DMS114 treated with DMSO at 0.1 percent for 48 hours (cell line): ENCODE data around the gene WDR11.

Experiments used
- DNase-seq: peaks from one replicate; lab custom pipeline; 2025; ENCODE audit not compliant: unreplicated experiment; lab: John Stamatoyannopoulos, UW

WDR11 gene, protein sequence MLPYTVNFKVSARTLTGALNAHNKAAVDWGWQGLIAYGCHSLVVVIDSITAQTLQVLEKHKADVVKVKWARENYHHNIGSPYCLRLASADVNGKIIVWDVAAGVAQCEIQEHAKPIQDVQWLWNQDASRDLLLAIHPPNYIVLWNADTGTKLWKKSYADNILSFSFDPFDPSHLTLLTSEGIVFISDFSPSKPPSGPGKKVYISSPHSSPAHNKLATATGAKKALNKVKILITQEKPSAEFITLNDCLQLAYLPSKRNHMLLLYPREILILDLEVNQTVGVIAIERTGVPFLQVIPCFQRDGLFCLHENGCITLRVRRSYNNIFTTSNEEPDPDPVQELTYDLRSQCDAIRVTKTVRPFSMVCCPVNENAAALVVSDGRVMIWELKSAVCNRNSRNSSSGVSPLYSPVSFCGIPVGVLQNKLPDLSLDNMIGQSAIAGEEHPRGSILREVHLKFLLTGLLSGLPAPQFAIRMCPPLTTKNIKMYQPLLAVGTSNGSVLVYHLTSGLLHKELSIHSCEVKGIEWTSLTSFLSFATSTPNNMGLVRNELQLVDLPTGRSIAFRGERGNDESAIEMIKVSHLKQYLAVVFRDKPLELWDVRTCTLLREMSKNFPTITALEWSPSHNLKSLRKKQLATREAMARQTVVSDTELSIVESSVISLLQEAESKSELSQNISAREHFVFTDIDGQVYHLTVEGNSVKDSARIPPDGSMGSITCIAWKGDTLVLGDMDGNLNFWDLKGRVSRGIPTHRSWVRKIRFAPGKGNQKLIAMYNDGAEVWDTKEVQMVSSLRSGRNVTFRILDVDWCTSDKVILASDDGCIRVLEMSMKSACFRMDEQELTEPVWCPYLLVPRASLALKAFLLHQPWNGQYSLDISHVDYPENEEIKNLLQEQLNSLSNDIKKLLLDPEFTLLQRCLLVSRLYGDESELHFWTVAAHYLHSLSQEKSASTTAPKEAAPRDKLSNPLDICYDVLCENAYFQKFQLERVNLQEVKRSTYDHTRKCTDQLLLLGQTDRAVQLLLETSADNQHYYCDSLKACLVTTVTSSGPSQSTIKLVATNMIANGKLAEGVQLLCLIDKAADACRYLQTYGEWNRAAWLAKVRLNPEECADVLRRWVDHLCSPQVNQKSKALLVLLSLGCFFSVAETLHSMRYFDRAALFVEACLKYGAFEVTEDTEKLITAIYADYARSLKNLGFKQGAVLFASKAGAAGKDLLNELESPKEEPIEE

DNA sequence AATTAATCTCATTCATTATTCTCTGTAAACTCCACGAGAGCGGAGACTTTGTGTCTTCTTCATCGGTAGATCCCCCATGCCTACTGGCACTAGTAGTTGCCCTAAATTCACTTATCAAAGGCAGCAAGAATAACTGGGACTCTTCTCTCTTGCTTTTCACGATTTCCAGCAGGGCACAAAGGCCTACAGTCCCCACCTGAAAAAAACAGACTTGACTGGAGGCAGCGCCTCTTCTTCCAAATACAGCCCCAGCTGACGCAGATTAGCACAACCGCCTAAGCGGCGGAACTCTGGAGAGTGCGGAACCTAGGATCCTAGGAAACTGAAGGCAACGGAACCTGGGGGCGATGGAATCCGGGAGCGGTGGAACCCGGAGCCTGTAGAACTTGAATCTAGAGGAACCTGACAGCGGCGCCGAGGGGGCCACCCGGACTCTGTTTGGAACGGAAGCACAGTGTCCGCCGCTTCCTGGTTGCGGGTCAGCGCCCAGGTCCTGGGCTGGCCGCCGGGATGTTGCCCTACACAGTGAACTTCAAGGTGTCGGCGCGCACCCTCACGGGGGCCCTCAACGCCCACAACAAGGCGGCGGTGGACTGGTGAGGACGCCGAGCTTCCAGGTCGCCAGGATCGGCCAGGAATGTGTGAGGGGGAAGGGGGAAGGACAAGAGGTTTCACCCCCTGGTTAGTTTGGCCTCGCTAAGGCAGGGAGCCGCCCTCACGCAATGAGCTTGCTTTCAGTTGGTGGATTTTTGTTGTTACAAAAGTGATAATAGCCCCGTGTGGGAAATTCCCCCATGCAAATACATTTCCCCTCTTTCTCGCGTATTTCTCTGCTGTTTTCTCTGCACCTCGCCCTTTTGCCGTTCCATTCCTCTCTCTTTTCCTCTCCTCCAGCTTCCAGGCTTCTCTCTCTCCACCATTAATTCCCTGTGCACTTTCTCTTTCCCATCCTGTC, at the start of gene WDR11:
TSS of gene WDR11 (plus strand) at position 452 of the 955 bp plus-strand sequence. CDS start at position 511, 59 bp downstream.
- peak; percentile 88 for DNase-seq

GRCh38 chr10:120802935-120803334, 48.2 kb upstream of the WDR11 start:
- no peak for DNase-seq

DNA sequence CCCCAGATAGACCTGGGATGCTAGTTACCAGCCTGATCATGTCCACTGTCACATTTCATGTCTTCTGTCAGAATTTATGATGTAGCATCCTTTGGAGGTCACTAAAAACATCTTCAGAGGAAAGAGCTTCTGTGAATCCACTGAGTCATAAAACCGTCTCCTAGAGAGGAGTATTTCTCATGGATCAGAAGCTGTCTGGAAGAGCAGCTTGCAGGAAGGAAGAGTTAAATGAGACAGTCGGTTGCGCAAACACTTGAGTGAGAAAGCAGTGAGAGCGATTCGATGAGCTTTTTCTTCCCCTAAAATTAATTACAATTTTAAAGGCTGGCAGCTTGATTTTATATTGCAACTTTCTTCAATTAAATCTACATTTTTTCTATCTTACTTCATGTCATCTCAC, 47.2 kb upstream of the WDR11 start:
- no peak for DNase-seq

DNA sequence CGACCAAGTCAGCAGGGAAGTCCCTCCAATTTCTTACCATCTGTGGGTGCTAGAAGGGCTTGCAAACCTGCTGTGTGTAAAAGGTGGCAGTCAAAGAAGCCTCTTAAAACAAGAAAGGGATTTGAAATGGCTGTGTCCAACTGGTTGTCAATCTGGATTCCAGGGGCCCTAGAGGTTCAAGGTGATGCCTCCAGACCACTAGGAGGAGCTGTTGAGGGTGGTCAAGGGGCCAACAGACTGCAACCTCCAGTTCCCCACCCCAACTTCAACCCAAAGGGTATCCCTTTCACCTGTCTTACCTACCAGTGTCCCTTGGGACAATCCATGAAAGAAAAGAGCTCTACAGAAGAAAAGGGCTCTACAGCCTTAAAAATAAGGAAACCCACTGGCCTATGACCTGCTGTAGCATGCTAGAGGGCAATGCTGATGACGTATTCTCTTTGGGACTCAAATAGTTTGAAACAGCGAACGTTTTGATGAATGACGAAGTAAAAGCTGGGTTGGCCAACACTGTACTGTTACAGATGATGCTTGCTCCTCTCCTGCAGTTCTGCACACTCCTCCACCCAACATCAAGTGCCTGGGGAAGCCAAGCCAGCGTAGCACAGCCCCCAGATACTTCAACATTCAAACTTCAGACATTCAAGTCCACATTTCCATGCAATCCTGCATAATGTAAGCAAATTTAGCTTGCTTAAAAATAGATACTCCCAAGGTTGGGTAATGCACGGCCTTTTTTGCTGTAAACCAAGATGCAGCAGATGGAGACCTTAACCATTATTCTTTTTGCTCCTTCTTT, 45.9 kb upstream of the WDR11 start:
- DNase-seq = no peak

DNA sequence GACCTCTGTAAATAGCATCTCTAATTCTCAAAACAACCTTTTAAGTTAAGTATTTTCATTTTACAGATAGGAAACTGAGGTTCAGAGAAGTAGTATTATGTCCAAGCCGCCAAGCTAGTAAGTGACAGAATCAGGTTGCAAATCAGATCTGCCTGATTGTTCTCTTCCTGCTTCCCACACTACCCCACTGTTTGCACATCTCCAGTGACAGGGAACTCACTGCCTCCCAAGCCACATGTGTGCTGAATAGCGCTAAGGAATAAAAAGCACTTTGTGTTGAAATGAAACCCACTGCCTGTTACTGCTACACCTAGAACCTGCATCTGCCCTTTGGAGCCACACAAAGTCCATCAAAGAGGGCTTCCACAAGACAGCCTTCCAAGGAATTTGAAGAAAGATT, 45.1 kb upstream of the WDR11 start:
- no peak for DNase-seq

GRCh38 chr10:120810298-120810697, 40.9 kb upstream of the WDR11 start:
- no peak for DNase-seq

DNA sequence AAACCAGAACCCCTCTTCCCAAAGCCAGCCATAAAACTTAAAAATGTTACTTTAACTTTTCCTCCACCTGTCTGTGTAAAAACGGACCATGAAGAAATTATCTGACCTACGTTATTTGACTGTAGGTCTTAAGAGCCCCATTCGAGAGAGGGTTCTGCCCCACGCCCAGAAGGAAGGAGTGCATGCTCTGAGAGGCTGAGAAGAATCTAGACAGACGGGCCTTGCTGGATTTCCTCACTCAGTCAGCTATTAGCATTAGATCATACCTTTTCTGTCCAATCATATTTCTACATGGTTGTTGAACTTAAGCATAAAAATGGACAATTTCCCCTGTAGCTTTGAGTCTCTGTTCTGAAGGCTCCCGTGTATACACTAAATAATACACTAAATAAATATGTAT, 38.1 kb upstream of the WDR11 start:
- no peak for DNase-seq

DNA sequence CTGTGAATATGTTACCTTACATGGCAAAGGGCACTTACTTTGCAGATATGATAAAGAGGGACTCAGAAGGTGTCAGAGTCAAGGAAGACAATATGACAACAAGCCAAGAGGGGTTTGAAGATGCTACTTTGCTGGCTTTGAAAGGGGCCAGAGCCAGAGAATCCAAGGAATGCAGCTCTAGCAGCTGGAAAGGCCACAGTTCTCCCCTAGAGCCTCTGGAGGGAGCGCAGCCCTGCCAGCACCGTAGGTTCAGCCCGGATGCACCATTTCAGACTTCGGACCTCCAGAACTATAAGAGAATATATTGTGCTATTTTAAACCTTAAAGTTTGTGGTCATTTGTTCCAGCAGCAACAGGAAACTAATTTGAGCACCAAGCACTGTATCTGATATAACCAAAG, 32.9 kb upstream of the WDR11 start:
- DNase-seq = no peak

DNA sequence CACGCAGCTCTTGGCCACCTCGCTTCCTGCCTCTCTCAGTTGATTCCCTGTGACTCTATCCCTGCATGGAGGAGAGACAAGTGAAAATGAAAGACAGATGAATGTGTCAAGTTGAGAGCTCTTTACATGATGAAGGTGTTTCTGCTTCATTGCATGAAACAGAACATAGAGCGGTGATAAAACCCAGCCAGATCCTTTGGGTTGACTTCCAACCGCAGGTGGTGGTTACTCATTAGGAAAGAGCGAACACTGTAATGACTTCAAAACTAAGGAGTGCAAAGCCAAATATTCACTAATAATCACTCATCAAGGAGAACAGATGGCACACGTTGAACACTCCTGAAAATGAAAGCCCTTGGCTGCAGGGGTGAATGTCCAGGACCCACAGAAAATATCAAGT, 31.8 kb upstream of the WDR11 start:
- no peak for DNase-seq

DNA sequence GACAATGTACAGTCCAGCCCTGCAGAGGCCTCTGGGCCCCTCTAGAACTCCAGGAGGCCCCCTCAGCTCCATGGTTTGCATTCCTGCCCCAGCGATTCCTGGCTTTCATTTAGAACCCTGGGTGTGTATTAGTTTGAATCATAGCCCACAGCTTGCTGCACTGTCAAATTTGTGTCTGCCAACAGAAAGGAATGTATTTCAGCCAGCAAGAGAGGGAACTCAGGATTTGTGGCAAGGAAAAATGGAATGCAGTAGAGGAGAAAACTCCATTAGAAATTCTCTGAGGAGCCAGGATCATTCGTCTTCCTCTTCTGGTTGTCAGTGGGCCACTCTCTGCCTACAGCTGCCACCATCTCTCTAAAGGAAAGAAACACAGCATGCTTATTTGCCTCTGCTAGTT, 27.9 kb upstream of the WDR11 start:
- no peak for DNase-seq

GRCh38 chr10:120824881-120825309, 26.3 kb upstream of the WDR11 start:
- peak; percentile 7 for DNase-seq

DNA sequence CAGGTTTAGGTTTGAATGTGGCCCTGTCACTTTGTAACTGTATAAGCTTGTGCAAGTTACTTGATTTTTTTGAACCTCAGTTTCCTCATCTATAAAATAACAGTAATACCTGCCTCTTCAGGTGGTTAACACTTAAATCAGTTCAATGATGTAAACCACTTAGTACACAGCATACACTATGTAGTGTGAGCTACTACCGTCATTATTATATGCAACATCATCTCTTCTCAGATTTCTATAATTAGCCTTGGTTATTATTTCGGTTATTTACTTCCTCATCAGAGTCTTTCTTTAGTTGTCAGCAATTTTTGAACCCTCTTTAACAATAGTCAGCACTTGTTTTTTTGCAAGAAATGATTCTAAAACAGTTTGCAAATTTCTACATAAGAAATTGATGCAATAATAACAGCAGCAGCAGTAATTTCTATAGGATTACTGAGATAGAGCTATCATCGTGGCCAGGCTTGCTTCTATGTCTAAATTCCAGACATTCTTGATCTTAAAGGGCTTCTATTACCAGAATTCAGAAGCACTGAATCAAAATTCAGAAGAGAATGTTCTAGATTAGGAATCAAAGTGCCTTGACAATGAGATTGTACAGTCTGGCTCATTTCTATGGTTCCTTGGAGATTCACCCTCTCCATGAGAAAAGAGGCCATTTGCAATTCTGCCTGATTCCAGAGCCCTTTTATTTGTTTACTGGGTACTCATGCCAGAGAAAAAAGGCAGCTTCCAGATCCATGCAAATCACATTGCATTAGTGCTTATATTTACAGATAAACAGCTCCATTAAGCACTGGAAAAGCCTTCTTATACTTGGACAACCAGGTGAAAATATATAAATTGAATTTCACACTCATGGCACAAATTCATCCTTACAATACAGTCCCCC, 25.0 kb upstream of the WDR11 start:
- no peak for DNase-seq

DNA sequence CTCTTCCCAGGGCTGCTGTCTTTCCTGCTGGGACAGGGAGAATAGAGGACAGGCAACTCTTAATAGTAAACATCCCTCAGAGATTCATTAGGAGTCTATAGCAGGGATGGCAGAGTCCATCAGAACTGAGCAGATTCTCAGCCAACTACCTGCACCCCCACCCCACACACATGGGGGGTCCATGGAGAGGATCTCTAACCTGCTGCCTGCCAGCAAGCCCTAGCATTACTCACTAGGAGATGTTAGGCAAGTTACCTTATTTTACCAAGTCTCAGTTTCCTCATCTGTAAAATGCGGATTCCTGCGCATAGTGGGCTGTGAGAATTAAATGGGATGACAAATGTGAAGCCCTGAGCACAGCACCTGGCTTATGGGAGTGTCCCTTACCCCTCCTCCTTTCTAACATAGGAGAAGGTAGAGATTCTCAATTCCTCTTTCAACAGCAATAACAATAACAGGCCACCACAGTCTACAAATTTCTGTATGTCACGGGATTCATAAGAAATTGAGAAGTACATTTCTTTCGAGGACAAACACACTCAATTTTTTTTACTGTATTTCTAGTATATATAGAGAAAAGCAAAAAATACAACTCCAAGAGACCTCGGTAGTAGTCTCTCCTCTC, 23.8 kb upstream of the WDR11 start:
- DNase-seq = no peak

GRCh38 chr10:120828763-120829319, 22.3 kb upstream of the WDR11 start:
- DNase-seq = no peak

DNA sequence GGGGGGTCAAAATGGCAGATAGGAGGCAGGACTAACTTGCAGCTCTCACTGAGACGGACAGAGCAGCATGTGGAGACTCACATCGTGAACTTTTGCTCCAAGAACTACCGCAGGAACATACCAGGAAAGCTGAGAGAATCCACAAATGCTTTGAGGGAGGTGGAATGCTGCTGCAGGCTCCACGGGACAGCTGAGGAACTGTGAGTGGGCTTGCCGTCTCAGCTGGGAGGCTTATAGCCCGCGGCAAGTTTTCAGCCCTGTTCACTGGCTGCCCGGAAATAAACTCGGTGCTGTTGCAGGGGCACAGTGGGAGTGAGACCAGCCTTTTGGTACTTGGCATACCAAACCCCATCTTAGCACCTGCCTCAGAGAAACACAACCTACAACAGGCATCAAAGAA, 19.1 kb upstream of the WDR11 start:
- DNase-seq = no peak

DNA sequence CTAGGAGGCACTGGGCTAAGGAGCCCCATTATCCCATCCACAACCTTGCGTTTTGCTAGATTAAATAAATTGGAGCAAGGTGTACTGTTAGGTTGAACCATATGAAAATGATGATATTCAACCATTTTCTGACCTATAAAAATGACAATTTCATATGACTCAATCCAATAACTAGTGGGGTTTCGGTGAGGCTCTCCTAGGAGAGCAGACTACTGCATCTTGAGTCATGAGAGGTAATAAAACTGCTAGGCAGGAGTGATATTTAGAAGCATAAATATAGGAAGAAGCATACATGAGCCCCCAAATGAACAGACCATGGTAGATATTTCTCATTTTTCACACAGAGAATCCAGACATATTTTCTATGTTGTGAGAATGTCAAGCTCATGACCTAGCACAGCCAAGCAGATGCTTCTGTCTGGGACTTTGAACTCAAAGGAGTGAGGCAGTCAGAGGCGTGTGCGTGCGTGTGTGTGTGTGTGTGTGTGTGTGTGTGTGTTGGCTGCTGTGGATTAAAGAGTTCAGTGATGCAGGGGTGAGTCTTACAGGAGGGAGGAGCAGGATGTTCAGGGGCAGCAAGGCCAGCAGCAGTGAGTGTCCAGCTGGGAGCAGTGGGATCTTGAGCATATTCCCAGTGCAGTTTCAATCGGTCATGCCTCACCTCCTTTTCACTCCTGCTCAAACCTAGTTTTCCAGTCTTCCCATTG, 17.8 kb upstream of the WDR11 start:
- no peak for DNase-seq

DNA sequence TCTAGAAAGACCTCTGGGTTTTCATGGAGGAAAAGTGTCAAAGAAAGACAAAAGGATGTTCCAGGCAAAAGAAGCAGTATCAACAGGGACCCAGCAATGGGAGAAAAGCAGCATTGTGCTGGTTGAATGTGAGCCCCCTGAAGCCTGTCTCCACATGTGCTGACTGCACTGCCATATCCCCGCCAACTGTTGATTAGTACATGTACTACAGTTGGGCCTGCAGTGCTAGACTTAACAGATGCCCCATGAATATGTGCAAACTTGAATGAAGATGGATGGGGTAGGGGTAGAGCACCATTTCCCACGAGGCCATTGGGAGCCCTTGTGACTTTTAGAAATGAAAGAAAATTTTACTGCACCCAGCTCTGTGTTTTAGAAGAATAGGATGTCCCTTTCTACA, 15.6 kb upstream of the WDR11 start:
- DNase-seq = no peak
